ENCODE measurements around the gene HDAC4. TPM values are rescaled to one million over a fixed set of nuclear protein-coding genes. Genes with fewer than 3 reads are reported as not detected.

HDAC4 gene
- total and polyA plus RNA-seq, 9 of the 15 experiments (the other 6 are each of a cell fraction or from before 2014, with no cell fraction given) = 0.11 to 20.2 (median 4.0) TPM

DNA sequence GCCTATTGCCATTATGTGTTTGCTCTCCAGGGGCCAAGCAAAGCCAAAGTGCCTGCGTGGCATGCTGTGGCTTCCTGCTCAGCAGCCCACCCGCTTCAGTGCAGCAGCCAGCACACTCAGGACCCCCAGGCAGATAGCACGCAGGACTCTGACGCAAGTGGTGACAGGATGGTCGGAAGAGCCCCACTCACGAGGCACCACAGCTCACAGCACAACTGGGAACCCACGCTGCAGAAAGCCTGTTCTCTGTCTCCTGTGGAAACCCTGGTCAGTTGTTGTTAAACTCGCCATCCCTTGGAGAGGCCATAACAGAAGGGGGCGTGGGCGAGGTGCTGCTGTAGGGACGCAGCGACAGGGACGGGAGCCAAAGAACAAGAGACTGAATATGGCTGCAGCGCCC is 76.4 kb downstream of the HDAC4 start (continued):
- no peak for TF ChIP-seq ZNF318 (IDR thresholded peaks at IDR 0.05; ENCODE audit: borderline replicate concordance in 1 of 2, low read depth in 1 of 2)
- TF ChIP-seq POLR2H (tag; IDR thresholded peaks at IDR 0.05; ENCODE audit: low read depth) = no peak
- no peak for TF ChIP-seq TEAD4 (IDR thresholded peaks at IDR 0.05; ENCODE audit: low read length)
- no peak for TF ChIP-seq TEAD4 (CRISPR knock-in tag; IDR thresholded peaks at IDR 0.05; ENCODE audit: borderline replicate concordance)
